Nephron (organoid): Measurements from ENCODE around the gene PDE4D.

Experiments used
- H3K27ac Mint-ChIP-seq, 3 experiments: 2 replicates each; pipeline ENCODE4 v1.8.0; 2020; ENCODE audit warnings: mixed read lengths in 3 of 3, mild to moderate bottlenecking in 2 of 3, moderate library complexity in 1 of 3
- H3K27me3 Mint-ChIP-seq: 2 replicates; pipeline ENCODE4 v1.8.0; 2021; ENCODE audit warnings: low read depth, mild to moderate bottlenecking, moderate library complexity, mixed read lengths
- H3K36me3 Mint-ChIP-seq: 2 replicates; pipeline ENCODE4 v1.8.0; 2020; ENCODE audit warnings: low read depth, mixed read lengths
- H3K4me1 Mint-ChIP-seq: 2 replicates; pipeline ENCODE4 v1.8.0; 2020; ENCODE audit warnings: mixed read lengths
- H3K4me3 Mint-ChIP-seq, 3 experiments: 2 replicates each; pipeline ENCODE4 v1.8.0; 2020; ENCODE audit warnings: mild to moderate bottlenecking in 3 of 3, mixed read lengths in 3 of 3, moderate library complexity in 2 of 3
- H3K9me3 Mint-ChIP-seq: 2 replicates; pipeline ENCODE4 v1.8.0; 2020; ENCODE audit warnings: mixed read lengths
- CTCF ChIP-seq, 3 experiments: fragments of 200-600 bp; sonication (generic); IDR thresholded peaks; one replicate each; pipeline ENCODE4 v1.5.0; 2021; ENCODE audit warnings: antibody characterized with exemption in 3 of 3; ENCODE audit not compliant: unreplicated experiment in 3 of 3

PDE4D gene

GRCh38 chr5:59652449-59652848 lies 241.1 kb downstream of the PDE4D start:
- Mint-ChIP-seq H3K4me3 (no peak overlapping the region), H3K9me3 (no peaks in the 10 kb centered on the region), H3K4me1 (peaks cover 8% of the 10 kb centered on the region), H3K27ac (no peak overlapping the region), H3K36me3 (no peaks in the 10 kb centered on the region), H3K27me3 (no peaks in the 10 kb centered on the region)
- TF ChIP-seq CTCF (IDR thresholded peaks at IDR 0.05; ENCODE audit: unreplicated experiment in 3 of 3): no peak

- H3K9me3 Mint-ChIP-seq: no peaks in the 10 kb centered on the region
- no peak for TF ChIP-seq CTCF (IDR thresholded peaks at IDR 0.05; ENCODE audit: unreplicated experiment in 3 of 3)
- H3K4me1 Mint-ChIP-seq: peaks cover 8% of the 10 kb centered on the region
- H3K27me3 Mint-ChIP-seq: no peaks in the 10 kb centered on the region
- H3K27ac Mint-ChIP-seq: peak overlapping the region in 1 of 3 experiments; percentile 54
- no peak overlapping the region for H3K4me3 Mint-ChIP-seq
- no peaks in the 10 kb centered on the region for H3K36me3 Mint-ChIP-seq
These were observed 244.3 kb downstream of the PDE4D start for GRCh38 chr5:59648949-59649921.

- H3K4me3 Mint-ChIP-seq: no peak overlapping the region
- H3K4me1 Mint-ChIP-seq: peaks cover 8% of the 10 kb centered on the region
- no peaks in the 10 kb centered on the region for H3K27me3 Mint-ChIP-seq
- H3K9me3 Mint-ChIP-seq: no peaks in the 10 kb centered on the region
- H3K27ac Mint-ChIP-seq: no peak overlapping the region
- H3K36me3 Mint-ChIP-seq: no peaks in the 10 kb centered on the region
- no peak for TF ChIP-seq CTCF (IDR thresholded peaks at IDR 0.05; ENCODE audit: unreplicated experiment in 3 of 3)
These were observed 245.3 kb downstream of the PDE4D start for GRCh38 chr5:59648038-59648831.

GRCh38 chr5:59645380-59645779 lies 248.1 kb downstream of the PDE4D start:
- Mint-ChIP-seq H3K27ac (no peak overlapping the region), H3K9me3 (no peaks in the 10 kb centered on the region), H3K4me3 (no peak overlapping the region), H3K36me3 (peaks cover 3% of the 10 kb centered on the region), H3K4me1 (peaks cover 12% of the 10 kb centered on the region), H3K27me3 (no peaks in the 10 kb centered on the region)
- TF ChIP-seq CTCF (IDR thresholded peaks at IDR 0.05; ENCODE audit: unreplicated experiment in 3 of 3): no peak

- TF ChIP-seq CTCF (IDR thresholded peaks at IDR 0.05; ENCODE audit: unreplicated experiment in 3 of 3): no peak
- H3K27me3 Mint-ChIP-seq: no peaks in the 10 kb centered on the region
- no peak overlapping the region for H3K4me3 Mint-ChIP-seq
- H3K4me1 Mint-ChIP-seq: peaks cover 26% of the 10 kb centered on the region
- H3K36me3 Mint-ChIP-seq: peaks cover 5% of the 10 kb centered on the region
- peak overlapping the region in 1 of 3 experiments; percentile 37 for H3K27ac Mint-ChIP-seq
- peaks cover 4% of the 10 kb centered on the region for H3K9me3 Mint-ChIP-seq
These were observed 253.1 kb downstream of the PDE4D start for GRCh38 chr5:59640411-59640810.
